Endometrial microvascular endothelial cells (primary cell): ENCODE data around the gene GLI2. TPM values are rescaled to one million over a fixed set of nuclear protein-coding genes. Genes with fewer than 3 reads are reported as not detected.

ENCODE experiments used
- in situ Hi-C: cut with HindIII; loops from 2 replicates; pipeline ENCODE4 v1.10.0; 2017; ENCODE audit warnings: low sequenced_read_pairs, low pct_unique_long_range_greater_than_20kb; ENCODE audit errors: inconsistent ontology term
- total RNA-seq: library from RNA; depleted of rRNA; stranded (reverse); fragments of >200 nt; gene quantifications from one replicate; pipeline ENCODE4 v1.2.3, GENCODE V29; 2015; ENCODE audit errors: inconsistent ontology term

GLI2 gene
- total RNA-seq, 1 donor from 2014 or later, result 1.5 TPM

DNA sequence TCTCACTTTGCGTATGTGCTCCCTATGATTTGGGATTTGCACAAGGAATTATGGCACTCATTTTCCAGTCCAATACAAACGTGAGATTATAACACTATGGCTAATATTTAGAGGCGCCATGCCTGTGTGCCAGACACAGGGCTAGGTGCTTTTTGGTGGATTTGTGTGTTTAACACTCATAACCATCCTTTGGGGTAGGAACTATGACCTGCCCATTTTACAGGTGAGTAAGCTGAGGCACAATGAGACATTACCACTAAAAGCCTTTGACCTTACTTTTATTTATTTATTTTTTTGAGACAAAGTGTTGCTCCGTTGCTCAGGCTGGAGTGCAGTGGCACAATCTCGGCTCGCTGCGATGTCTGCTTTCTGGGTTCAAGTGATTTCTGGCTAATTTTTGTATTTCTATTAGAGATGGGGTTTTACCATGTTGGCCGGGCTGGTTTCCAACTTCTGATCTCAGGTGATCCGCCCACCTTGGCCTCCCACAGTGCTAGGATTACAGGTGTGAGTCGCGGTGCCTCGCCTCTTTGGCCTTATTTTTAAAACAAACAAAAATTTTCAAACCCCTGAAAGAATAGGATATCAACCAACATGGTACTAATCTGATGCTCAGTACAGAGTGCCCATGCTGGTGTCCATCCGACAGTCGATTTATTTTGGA, 26.6 kb upstream of the GLI2 start:
- in situ Hi-C loops, result loop anchor here (10.0 kb wide), 1 partner anchor 356 kb away; no protein-coding TSS in a partner anchor

- in situ Hi-C loops, result loop anchor here (10.0 kb wide), 1 partner anchor 355 kb away; no protein-coding TSS in a partner anchor
Observed at GRCh38 chr2:120709608-120710041, 26.0 kb upstream of the GLI2 start.

DNA sequence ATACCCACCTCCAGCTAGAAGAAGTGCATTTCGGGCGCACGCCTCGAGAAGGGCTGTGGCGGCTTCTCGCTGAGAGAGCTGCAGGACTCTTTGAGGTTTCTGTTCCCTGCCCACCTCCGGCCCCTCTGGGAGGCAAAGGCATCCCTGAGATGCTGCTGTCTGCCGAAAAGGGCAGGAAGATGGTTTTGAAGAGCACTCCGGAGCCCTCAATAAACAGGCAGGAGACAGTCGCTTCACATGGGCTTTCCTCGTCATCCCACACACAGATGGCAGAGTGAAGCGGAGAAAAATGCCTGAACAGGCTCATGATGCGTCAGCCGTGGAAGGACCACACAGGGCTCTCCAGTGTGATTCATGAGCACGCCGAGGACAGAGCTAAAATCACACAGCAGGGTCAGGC, 25.4 kb upstream of the GLI2 start:
- in situ Hi-C loops, result no loop called here

DNA sequence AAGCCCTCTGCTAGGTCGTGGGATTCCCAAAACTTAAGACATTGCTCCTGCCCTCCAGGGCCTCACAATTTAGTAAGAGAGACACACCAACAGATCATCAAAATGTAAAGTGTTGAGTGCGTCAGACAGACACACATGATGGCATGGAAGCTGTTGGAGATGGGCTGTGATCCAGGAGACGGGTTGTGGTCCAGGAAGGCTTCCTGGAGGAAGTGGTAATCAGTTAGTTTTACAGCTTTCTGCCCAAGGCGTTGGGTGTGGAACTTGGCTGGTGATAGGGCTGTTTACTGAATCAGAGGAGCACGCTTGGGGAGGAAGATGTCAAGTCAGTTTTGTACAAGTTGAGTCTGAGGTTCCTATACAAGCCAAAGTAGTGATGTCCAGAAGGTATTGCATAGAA, 24.0 kb upstream of the GLI2 start:
- in situ Hi-C loops, result no loop called here

DNA sequence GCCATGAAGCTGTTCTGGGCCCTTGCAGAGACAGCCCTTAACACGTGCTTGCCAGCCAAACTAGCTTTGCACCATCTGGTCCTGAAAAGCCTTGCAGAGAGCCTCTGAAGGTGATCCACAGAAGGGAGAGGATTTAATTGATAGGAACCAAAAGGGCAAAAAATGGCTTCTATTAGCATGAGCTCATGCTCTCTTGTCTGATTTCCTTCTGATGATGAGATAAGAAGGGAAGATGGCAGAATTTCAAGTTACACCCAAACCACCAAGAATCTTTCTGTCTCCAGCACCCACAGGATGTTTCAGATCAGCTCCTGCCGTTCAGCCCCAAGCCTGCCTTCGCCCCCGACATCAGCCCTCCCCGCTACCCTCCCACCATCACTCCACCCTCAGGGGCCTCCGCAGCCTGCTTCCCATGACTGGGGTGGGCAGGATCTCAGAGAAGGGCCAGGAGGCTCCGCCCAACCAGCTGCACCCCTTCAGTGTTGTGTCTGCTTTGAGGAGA, 23.4 kb upstream of the GLI2 start:
- in situ Hi-C loops, result no loop called here

DNA sequence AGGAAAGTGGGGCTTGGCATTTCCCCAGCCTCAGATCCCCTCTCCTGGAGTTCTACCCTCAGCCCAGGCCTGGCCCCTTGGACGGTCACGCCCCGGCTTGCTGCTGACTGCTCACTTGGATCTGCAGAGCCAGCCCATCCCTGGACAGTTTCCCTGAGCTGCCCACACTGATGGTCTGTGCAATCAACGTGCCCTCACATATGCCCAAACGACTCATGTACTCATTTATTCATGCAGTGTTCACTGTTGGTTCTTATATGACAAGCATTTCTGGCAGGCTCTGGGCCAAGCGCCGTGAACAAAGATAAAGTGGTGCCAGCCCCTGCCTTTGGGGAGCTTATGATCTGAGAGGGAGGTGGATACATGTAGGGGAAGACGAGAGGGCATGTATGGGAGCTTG, 20.3 kb upstream of the GLI2 start:
- in situ Hi-C loops, result no loop called here

- in situ Hi-C loops, result no loop called here
Observed at GRCh38 chr2:120715941-120716340, 19.7 kb upstream of the GLI2 start.

- in situ Hi-C loops, result no loop called here
Observed at GRCh38 chr2:120716641-120717585, 18.8 kb upstream of the GLI2 start.

- in situ Hi-C loops, result no loop called here
Observed at GRCh38 chr2:120719491-120719890, 16.2 kb upstream of the GLI2 start.

GRCh38 chr2:120720231-120720630, 15.4 kb upstream of the GLI2 start:
- in situ Hi-C loops, result no loop called here

DNA sequence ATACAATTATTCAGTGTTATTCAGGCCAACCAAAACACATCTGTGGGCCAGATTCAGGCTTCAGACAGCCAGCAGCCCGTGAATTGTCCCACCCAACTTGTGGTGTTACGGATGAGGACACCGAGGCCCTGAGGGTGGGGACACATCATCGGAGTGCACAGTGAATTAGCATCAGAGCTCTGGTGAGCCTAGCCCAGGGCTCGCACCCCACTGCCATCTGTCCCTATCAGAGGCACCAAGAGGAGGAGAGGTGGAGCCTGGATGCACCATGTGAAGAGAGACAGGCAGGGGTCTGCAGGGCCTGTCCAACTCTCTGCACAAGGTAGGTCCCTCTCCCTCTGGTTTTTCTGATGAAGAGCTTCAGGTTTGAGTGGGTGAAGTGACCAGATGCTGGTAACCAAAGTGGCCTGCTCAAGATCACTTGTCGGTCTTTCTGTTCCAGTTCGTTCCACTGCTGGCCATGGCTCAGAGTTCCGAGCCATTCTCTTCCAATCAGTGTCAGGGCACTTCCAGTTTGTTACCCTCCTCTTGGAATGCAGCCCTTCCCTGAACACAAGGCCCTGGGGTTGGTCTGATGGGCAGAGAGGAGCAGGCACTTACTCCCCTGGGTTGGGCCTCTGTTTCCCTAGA, 14.8 kb upstream of the GLI2 start:
- in situ Hi-C loops, result no loop called here

GRCh38 chr2:120722246-120722567, 13.5 kb upstream of the GLI2 start:
- in situ Hi-C loops, result no loop called here

DNA sequence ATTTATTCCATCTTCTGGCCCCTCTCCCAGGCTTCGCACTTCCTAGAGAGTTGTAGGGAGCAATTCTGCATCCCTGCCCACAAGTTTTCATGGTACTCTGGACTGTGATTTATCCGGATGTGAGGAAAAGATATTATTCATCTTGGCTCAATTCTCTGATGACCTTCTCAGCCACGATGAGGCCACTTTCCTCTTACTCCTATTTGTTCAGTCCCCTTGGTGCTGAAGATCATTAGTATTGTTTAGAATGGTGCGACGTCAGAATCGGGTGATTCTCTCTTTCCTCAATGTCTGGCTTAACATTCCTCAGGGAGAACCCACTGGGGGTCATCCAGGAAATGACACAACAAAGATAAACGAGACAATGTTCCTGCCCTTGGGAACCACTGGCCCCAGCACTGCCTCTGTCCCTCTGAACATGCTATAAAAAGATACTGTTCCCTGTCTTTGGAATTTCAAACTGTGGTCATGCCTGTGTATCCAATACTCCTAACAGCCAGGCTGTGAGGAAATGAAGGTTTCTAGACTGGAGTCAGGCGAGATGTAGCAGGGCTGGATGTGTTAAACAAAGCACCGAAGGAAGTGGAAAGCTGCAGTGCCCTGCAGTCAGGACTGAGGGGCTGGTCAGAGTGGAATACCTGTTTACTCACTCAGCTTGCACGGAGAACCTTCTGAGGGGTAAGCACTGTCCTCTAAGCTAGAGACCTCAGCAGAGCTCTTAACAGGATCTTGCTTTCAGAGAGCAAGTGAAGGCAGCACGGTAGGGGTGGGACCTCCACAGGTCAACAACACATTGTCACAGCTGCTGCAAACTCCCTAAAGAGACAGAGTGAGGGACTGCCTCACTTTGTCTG, 12.9 kb upstream of the GLI2 start:
- in situ Hi-C loops, result no loop called here

DNA sequence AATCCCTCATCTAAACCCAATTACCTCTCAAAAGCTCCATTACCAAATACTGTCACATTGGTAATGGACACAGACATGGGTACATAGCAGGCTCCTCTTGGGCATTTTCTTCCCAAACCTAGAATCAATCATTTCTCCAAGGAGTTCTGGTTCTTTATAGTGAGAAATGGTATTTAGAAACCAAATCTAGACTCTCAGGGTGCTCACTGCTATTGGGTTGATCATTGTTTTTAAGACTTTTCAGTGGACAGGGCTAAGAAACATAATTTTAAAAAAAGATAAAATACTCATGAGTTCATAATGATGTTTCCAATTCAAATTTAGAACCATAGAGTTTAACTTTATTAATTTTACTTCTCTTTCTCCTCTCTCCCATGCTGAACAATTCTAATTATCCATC, 9.4 kb upstream of the GLI2 start:
- in situ Hi-C loops, result no loop called here

DNA sequence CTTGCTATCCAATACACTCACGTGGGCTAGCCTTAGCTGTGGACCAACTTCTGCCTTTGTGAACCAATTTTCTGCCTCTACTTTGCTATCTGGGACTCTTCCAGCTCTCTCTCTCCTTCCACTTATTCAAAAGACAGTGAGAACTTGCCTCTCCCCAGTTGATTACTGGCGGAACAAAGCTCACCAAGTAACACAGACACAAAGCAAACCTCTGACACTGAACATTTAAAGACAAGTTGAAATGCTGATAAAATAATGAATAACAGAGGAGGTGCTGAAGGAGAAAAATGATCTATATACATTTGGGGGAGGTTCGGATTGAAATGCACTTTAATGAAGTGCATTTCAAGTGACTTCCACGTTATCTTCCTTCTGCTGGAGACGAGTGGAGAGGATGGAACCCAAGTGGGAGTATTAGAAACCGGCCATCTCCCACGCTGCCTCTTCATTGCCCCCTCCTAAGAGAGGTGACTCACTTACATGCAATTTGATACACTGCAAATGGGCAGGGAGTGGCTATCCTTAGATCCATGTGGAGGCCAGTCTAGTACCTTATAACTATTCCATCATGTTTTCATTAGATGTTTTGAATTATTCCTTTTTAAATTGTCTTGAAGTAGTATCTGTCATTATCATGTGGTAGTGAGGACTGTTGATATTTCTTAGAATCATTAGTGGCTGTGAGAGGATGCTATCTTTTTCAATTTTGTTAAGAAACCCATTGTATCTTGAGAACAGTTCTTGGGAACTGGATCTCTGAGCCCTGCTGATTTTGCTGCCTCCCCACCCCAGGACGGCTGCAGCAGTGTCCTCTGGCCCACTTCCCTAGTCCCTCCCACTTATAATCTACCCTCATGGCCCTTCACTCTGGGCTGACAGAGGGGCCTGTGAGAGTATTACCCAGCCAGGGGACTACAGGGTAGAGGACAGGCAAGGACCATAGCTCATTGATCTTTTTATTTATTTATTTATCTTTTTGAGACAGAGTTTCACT, 6.0 kb upstream of the GLI2 start:
- in situ Hi-C loops, result no loop called here

DNA sequence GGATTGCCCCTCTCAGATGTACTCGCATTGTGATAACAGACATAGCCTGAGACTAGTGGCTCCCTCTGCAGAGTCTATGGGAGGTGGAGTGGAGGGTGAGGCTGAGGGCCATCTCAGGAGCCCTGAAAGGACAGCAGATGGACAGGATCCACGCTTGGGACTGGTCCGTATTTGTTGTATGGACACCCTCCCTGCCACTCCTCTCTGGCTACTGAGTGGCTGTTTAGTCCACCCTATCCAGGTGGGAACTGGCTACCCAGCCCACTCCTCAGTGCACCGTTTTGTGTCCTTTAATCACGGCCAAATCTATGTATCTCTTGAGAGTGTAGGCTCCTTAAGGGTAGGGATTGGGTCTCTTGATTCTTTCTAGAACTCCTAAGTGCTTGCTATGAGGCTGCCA, 4.5 kb upstream of the GLI2 start:
- in situ Hi-C loops, result no loop called here

DNA sequence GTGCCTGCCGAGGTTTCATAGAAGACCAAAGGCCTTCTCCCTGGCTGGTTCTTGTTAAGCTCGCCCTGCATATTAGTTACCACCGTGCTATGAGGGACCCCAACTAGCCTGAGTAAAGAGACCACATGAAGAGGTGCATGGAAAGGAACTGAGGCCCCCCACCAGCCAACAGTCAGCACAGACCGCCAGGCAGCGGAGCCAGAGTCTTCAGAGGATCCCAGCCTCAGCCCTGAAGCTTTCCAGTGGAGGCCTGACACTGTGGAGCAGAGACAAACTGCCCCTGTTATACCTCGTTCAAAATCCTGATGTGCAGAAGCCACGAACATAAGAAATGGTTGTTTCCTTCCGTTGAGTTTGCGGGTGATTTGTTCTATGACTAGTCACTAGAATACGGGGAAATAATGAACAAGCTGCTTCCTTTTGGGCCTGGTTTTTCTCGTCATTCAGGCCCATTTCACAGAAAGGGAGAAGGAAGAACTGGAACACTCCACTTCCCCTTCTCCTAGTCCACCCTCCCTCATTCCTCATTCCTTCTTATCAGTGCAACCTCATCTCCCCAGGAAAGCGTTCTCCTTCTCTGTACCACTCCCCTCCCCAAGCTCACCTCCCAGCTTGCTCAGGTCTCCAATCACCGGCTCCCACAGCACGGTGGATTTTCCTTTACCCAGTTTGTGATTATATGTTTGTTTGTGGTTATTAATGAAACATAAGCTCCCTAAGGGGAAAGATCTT, 3.0 kb upstream of the GLI2 start:
- in situ Hi-C loops, result no loop called here
